Astrocyte (in vitro differentiated cells and primary cell): ENCODE results near the gene DNER. TPM values are rescaled to one million over a fixed set of nuclear protein-coding genes. Genes with fewer than 3 reads are reported as not detected.
A peak's percentile ranks its signal among the peaks of the same experiment; 100 is the strongest.

ENCODE experiments used
- DNase-seq: peaks from one replicate; pipeline ENCODE4 v3.0.0-alpha.2; 2010; ENCODE audit warnings: low read depth
- FAIRE-seq: peaks from 2 replicates; lab custom pipeline; 2011; peaks lifted over from hg19 to GRCh38; lab: Jason Lieb, UNC
- H2AFZ ChIP-seq: 2 replicates; pipeline ENCODE4 v1.6.0; 2012; ENCODE audit warnings: low read depth, low read length, inconsistent platforms
- H3K27ac ChIP-seq: 2 replicates; pipeline ENCODE4 v1.5.1; 2011; ENCODE audit warnings: low read depth, low read length, inconsistent platforms
- H3K27me3 ChIP-seq: 2 replicates; pipeline ENCODE4 v1.6.0; 2011; ENCODE audit warnings: low read length, inconsistent platforms; ENCODE audit not compliant: insufficient read depth
- H3K36me3 ChIP-seq: 2 replicates; pipeline ENCODE4 v1.5.1; 2011; ENCODE audit warnings: low read length, inconsistent platforms; ENCODE audit not compliant: insufficient read depth
- H3K4me1 ChIP-seq: 2 replicates; pipeline ENCODE4 v1.5.1; 2011; ENCODE audit warnings: low read length, inconsistent platforms; ENCODE audit not compliant: insufficient read depth
- H3K4me2 ChIP-seq: 2 replicates; pipeline ENCODE4 v1.6.0; 2012; ENCODE audit warnings: low read length, inconsistent platforms
- H3K4me3 ChIP-seq: 2 replicates; pipeline ENCODE4 v1.5.1; 2011; ENCODE audit warnings: low read depth, mild to moderate bottlenecking, low read length, inconsistent platforms; ENCODE audit not compliant: insufficient read depth
- H3K79me2 ChIP-seq: 2 replicates; pipeline ENCODE4 v1.6.0; 2012; ENCODE audit warnings: mild to moderate bottlenecking, low read length, inconsistent platforms; ENCODE audit not compliant: insufficient read depth
- H3K9ac ChIP-seq: 2 replicates; pipeline ENCODE4 v1.6.0; 2012; ENCODE audit warnings: mild to moderate bottlenecking, low read length, inconsistent platforms
- H3K9me3 ChIP-seq: 2 replicates; pipeline ENCODE4 v1.5.1; 2012; ENCODE audit warnings: low read depth, mild to moderate bottlenecking, low read length, inconsistent platforms; ENCODE audit not compliant: insufficient read depth
- H4K20me1 ChIP-seq: 2 replicates; pipeline ENCODE4 v1.6.0; 2012; ENCODE audit warnings: low read length, inconsistent platforms; ENCODE audit not compliant: insufficient read depth
- H3K27ac Mint-ChIP-seq: one replicate; pipeline ENCODE4 v1.8.0; 2021; ENCODE audit warnings: mild to moderate bottlenecking, mixed read lengths; ENCODE audit not compliant: unreplicated experiment
- H3K27me3 Mint-ChIP-seq: one replicate; pipeline ENCODE4 v1.8.0; 2021; ENCODE audit warnings: low read depth, mixed read lengths; ENCODE audit not compliant: unreplicated experiment
- H3K36me3 Mint-ChIP-seq: one replicate; pipeline ENCODE4 v1.8.0; 2021; ENCODE audit warnings: low read depth, mixed read lengths; ENCODE audit not compliant: unreplicated experiment
- H3K4me1 Mint-ChIP-seq: one replicate; pipeline ENCODE4 v1.8.0; 2021; ENCODE audit warnings: low read depth, mixed read lengths; ENCODE audit not compliant: unreplicated experiment
- H3K4me3 Mint-ChIP-seq: one replicate; pipeline ENCODE4 v1.8.0; 2021; ENCODE audit warnings: mild to moderate bottlenecking, moderate library complexity, mixed read lengths; ENCODE audit not compliant: unreplicated experiment
- H3K9me3 Mint-ChIP-seq: one replicate; pipeline ENCODE4 v1.8.0; 2021; ENCODE audit warnings: mild to moderate bottlenecking, mixed read lengths; ENCODE audit not compliant: unreplicated experiment
- EZH2 ChIP-seq: IDR thresholded peaks from 2 replicates; pipeline ENCODE4 v1.6.1; 2012; ENCODE audit warnings: mild to moderate bottlenecking, low read length, inconsistent platforms; ENCODE audit not compliant: insufficient read depth
- total RNA-seq: library from RNA; stranded (reverse); gene quantifications from 2 replicates; pipeline ENCODE4 v1.2.1, GENCODE V29; 2021
- TF ChIP-seq, protein P1 (sequence below): IDR thresholded peaks from 2 replicates; pipeline ENCODE4 v1.5.1; 2011; ENCODE audit warnings: low read depth, mild to moderate bottlenecking, inconsistent platforms, low read length, moderate library complexity; ENCODE audit not compliant: insufficient read depth

DNER gene
- total RNA-seq, 1 donor from 2014 or later: 1.0 TPM

DNA sequence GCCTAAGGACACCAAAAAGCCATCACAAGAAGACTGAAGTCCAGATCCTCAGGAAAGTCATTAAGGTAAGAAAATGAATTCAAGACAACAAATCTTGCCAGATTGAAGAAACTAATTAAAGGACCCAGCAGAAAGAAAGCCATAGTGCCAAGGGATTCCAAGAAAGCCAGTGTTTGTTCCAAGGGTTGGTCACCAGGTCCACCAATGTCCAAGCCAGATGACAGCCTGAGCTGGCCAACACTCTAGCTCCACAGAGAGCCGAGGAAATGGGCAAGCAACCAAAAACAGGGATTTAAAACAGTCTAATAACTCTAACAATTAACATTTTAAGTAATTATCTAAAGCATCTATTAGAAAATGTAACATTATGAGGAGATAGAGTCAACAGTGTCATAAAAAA lies 49.2 kb downstream of the DNER start:
- H3K4me3 Mint-ChIP-seq: no peak overlapping the region

DNA sequence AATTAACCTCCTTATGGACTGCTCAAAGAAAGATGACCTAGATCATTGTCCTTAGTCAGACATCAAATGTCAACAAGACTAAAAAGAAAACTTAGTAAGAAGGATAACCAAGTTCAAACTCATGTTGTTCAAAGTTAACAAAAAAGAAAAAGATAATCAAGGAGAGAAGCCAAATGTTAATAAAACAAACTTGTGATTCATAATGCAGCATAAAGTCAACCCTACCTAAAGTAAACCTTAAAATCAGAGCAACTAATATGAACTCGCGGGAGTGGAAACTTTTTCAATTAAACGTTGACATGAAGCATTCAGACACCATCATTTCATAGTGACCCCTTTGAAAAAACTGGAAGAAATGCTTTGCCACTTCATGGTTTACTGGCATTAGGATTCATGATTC lies 52.9 kb downstream of the DNER start:
- no peak overlapping the region for H3K4me3 Mint-ChIP-seq
- no peak overlapping the region for H3K27ac Mint-ChIP-seq
- no peaks in the 10 kb centered on the region for H4K20me1 ChIP-seq
- no peaks in the 10 kb centered on the region for H3K79me2 ChIP-seq
- no peak overlapping the region for H3K9ac ChIP-seq
- H3K4me3 ChIP-seq: no peak overlapping the region
- H3K36me3 Mint-ChIP-seq: no peaks in the 10 kb centered on the region
- no peaks in the 10 kb centered on the region for H3K27me3 ChIP-seq
- H3K4me1 ChIP-seq: no peaks in the 10 kb centered on the region
- no peak for TF ChIP-seq EZH2
- TF ChIP-seq, protein P1, sequence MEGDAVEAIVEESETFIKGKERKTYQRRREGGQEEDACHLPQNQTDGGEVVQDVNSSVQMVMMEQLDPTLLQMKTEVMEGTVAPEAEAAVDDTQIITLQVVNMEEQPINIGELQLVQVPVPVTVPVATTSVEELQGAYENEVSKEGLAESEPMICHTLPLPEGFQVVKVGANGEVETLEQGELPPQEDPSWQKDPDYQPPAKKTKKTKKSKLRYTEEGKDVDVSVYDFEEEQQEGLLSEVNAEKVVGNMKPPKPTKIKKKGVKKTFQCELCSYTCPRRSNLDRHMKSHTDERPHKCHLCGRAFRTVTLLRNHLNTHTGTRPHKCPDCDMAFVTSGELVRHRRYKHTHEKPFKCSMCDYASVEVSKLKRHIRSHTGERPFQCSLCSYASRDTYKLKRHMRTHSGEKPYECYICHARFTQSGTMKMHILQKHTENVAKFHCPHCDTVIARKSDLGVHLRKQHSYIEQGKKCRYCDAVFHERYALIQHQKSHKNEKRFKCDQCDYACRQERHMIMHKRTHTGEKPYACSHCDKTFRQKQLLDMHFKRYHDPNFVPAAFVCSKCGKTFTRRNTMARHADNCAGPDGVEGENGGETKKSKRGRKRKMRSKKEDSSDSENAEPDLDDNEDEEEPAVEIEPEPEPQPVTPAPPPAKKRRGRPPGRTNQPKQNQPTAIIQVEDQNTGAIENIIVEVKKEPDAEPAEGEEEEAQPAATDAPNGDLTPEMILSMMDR: no peak
- no peak for DNase-seq
- H3K4me1 Mint-ChIP-seq: peaks cover 6% of the 10 kb centered on the region
- FAIRE-seq: no peak
- no peaks in the 10 kb centered on the region for H3K36me3 ChIP-seq
- H3K9me3 ChIP-seq: no peaks in the 10 kb centered on the region
- peaks cover 1% of the 10 kb centered on the region for H3K9me3 Mint-ChIP-seq
- H3K27me3 Mint-ChIP-seq: no peaks in the 10 kb centered on the region
- no peak overlapping the region for H3K4me2 ChIP-seq
- no peak overlapping the region for H3K27ac ChIP-seq
- no peak overlapping the region for H2AFZ ChIP-seq

More for the DNA sequence above, 49.2 kb downstream of the DNER start:
- Mint-ChIP-seq H3K36me3 (no peaks in the 10 kb centered on the region), H3K27me3 (no peaks in the 10 kb centered on the region), H3K27ac (no peak overlapping the region), H3K4me1 (peaks cover 6% of the 10 kb centered on the region), H3K9me3 (peaks cover 1% of the 10 kb centered on the region)
- Histone ChIP-seq H4K20me1 (no peaks in the 10 kb centered on the region), H3K4me2 (no peak overlapping the region), H2AFZ (no peak overlapping the region), H3K79me2 (no peaks in the 10 kb centered on the region), H3K27me3 (no peaks in the 10 kb centered on the region), H3K27ac (no peak overlapping the region), H3K9ac (no peak overlapping the region), H3K4me3 (no peak overlapping the region), H3K36me3 (no peaks in the 10 kb centered on the region), H3K9me3 (no peaks in the 10 kb centered on the region), H3K4me1 (no peaks in the 10 kb centered on the region)
- TF ChIP-seq EZH2: no peak
- TF ChIP-seq, protein P1: no peak
- DNase-seq: no peak
- no peak for FAIRE-seq

DNA sequence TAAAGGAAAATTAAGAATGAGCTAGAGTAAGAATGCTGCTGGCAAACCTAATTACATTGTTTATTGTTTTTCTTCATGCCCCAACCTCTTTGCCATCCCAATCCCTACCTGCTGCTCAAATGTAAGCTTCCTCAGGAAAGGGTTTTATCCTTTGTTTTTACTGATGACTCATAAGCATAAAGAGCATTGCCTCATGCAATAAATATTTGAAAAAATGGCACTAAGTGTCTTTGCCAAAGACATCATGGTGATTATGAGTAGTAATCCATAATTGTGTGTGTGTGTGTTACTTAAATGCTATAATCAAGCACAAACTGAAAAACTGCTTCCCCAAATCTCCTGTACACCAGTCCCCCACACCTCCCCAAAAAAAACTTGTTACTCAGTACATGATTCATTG lies 53.4 kb downstream of the DNER start:
- H3K9ac ChIP-seq: no peak overlapping the region

More for the DNA sequence above, 53.4 kb downstream of the DNER start:
- H3K4me3 Mint-ChIP-seq: no peak overlapping the region
- no peaks in the 10 kb centered on the region for H3K36me3 Mint-ChIP-seq
- TF ChIP-seq, protein P1: no peak
- no peak for TF ChIP-seq EZH2
- Histone ChIP-seq H3K9me3 (no peaks in the 10 kb centered on the region), H3K27me3 (no peaks in the 10 kb centered on the region), H3K4me1 (no peaks in the 10 kb centered on the region), H3K79me2 (no peaks in the 10 kb centered on the region), H3K4me3 (no peak overlapping the region), H3K4me2 (no peak overlapping the region), H3K27ac (no peak overlapping the region), H3K36me3 (no peaks in the 10 kb centered on the region), H4K20me1 (no peaks in the 10 kb centered on the region), H2AFZ (no peak overlapping the region)
- peaks cover 6% of the 10 kb centered on the region for H3K4me1 Mint-ChIP-seq
- H3K27me3 Mint-ChIP-seq: no peaks in the 10 kb centered on the region
- FAIRE-seq (no peak), DNase-seq (peak; percentile 23)
- H3K27ac Mint-ChIP-seq: no peak overlapping the region
- H3K9me3 Mint-ChIP-seq: no peaks in the 10 kb centered on the region
